HepG2 (cell line): Measurements from ENCODE around the gene RHOT2. TPM values are rescaled to one million over a fixed set of nuclear protein-coding genes. Genes with fewer than 3 reads are reported as not detected.

Source experiments
- ATF7 ChIP-seq, 2 experiments: fragments of 450-650 bp in 1 of 2; sonication (generic) in 1 of 2; formaldehyde crosslinking in 1 of 2; IDR thresholded peaks; 2 replicates each; pipeline versions ENCODE4 v1.4.0 to v1.6.1; 2016 to 2020; ENCODE audit warnings: antibody characterized with exemption in 1 of 2, mild to moderate bottlenecking in 1 of 2, missing genetic modification reagents in 1 of 2
- BRCA1 ChIP-seq: sonication (generic); formaldehyde crosslinking; IDR thresholded peaks from 2 replicates; pipeline ENCODE4 v1.4.0; 2020; ENCODE audit warnings: missing genetic modification reagents
- CHD4 ChIP-seq: fragments of 200-600 bp; sonication (generic); IDR thresholded peaks from 2 replicates; pipeline ENCODE4 v1.7.0; 2017; ENCODE audit warnings: mild to moderate bottlenecking, low read length, borderline replicate concordance
- FOXO4 ChIP-seq: sonication (generic); formaldehyde crosslinking; conservative IDR thresholded peaks from 2 replicates; pipeline ENCODE4 v1.8.1; 2023; ENCODE audit warnings: missing genetic modification reagents
- FUBP1 ChIP-seq: sonication (generic); formaldehyde crosslinking; IDR thresholded peaks from 2 replicates; pipeline ENCODE4 v1.5.1; 2020; ENCODE audit warnings: missing genetic modification reagents, mild to moderate bottlenecking, borderline replicate concordance
- GABPB1 ChIP-seq: IDR thresholded peaks from 2 replicates; pipeline ENCODE4 v1.6.1; 2016; ENCODE audit warnings: mild to moderate bottlenecking, missing genetic modification reagents, moderate library complexity, missing compliant biosample characterization
- PITX1 ChIP-seq: sonication (generic); formaldehyde crosslinking; IDR thresholded peaks from 2 replicates; pipeline ENCODE4 v1.5.1; 2020; ENCODE audit warnings: mild to moderate bottlenecking, missing genetic modification reagents
- RERE ChIP-seq: IDR thresholded peaks from 2 replicates; pipeline ENCODE4 v1.6.1; 2016; ENCODE audit warnings: low read depth, missing genetic modification reagents, missing compliant biosample characterization
- RORA ChIP-seq: sonication (generic); formaldehyde crosslinking; IDR thresholded peaks from 2 replicates; pipeline ENCODE4 v1.5.0; 2020; ENCODE audit warnings: mild to moderate bottlenecking, missing genetic modification reagents, moderate library complexity
- SIN3A ChIP-seq: IDR thresholded peaks from 2 replicates; pipeline ENCODE4 v1.6.1; 2011; ENCODE audit warnings: low read depth, mild to moderate bottlenecking, control low read depth, low read length, borderline replicate concordance
- TP53 ChIP-seq: sonication (generic); formaldehyde crosslinking; conservative IDR thresholded peaks from 2 replicates; pipeline ENCODE4 v1.4.0; 2020; ENCODE audit warnings: missing genetic modification reagents
- YY1 ChIP-seq: IDR thresholded peaks from 2 replicates; pipeline ENCODE4 v1.6.1; 2011; ENCODE audit warnings: low read length, low read depth, moderate library complexity, mild to moderate bottlenecking; ENCODE audit not compliant: insufficient read depth, insufficient replicate concordance
- ZMAT5 ChIP-seq: sonication (generic); formaldehyde crosslinking; IDR thresholded peaks from 2 replicates; pipeline ENCODE4 v1.5.0; 2020; ENCODE audit warnings: mild to moderate bottlenecking, low read depth, missing genetic modification reagents, borderline replicate concordance
- ZNF432 ChIP-seq: sonication (generic); formaldehyde crosslinking; IDR thresholded peaks from 2 replicates; pipeline ENCODE4 v1.5.0; 2020; ENCODE audit warnings: missing genetic modification reagents, mild to moderate bottlenecking, borderline replicate concordance
- ZNF710 ChIP-seq: sonication (generic); formaldehyde crosslinking; IDR thresholded peaks from 2 replicates; pipeline ENCODE4 v1.5.0; 2020; ENCODE audit warnings: mild to moderate bottlenecking, missing genetic modification reagents, borderline replicate concordance
- ZNF792 ChIP-seq: IDR thresholded peaks from 2 replicates; pipeline ENCODE4 v1.6.1; 2016
- polyA plus RNA-seq, 8 experiments: library from polyadenylated mRNA; depleted of rRNA in 3 of 8; stranded (reverse) in 7 of 8; unstranded in 1 of 8; fragments of >200 nt; fragmentation: Illumina TruSeq in 4 of 8; extraction: Trizol in 4 of 8; gene quantifications; 2 replicates each; pipeline versions ENCODE4 v1.2.1 to v1.2.3, GENCODE V29; 2011 to 2016; ENCODE audit warnings: low read depth in 4 of 8, missing spikeins in 1 of 8, mixed read lengths in 1 of 8; ENCODE audit not compliant: insufficient read depth in 1 of 8
- total RNA-seq, 5 experiments: library from RNA; depleted of rRNA; stranded (reverse); fragments of >200 nt; fragmentation: Illumina TruSeq; extraction: Trizol; gene quantifications; 2 replicates each; pipeline ENCODE4 v1.2.3, GENCODE V29; 2016; ENCODE audit warnings: low read depth in 1 of 5

The RHOT2 gene
- total and polyA plus RNA-seq, 2 of the 13 experiments (the other 11 are each of a cell fraction or from before 2014, with no cell fraction given): 63.6 to 76.9 TPM

GRCh38 chr16:641326-642188 is 26.4 kb upstream of the RHOT2 start, which contains the start of gene MCRIP2 (continued):
- TF ChIP-seq RERE (CRISPR knock-in tag) (no peak; the same call in 1 of the 2 replicates), FUBP1 (CRISPR knock-in tag) (no peak), SIN3A (peak; percentile 51; the same call in 1 of the 2 replicates), BRCA1 (peak; percentile 27; the same call in 1 of the 2 replicates), RORA (0 out of 2 replicates have a peak, but pooled peaks have one; percentile 4), ATF7 (IDR thresholded peaks at IDR 0.05) (no peak), ATF7 (CRISPR knock-in tag; IDR thresholded peaks at IDR 0.05) (no peak), ZNF710 (peak; percentile 42; the same call in 1 of the 2 replicates), CHD4 (no peak), ZNF792 (CRISPR knock-in tag) (peak; percentile 46; the same call in 1 of the 2 replicates), FOXO4 (CRISPR knock-in tag) (0 out of 2 replicates have a peak, but pooled peaks have one; percentile 70), ZNF432 (CRISPR knock-in tag) (no peak), ZMAT5 (CRISPR knock-in tag) (no peak), GABPB1 (CRISPR knock-in tag) (peak; percentile 59; the same call in 1 of the 2 replicates), TP53 (no peak), PITX1 (CRISPR knock-in tag) (0 out of 2 replicates have a peak, but pooled peaks have one; percentile 31), YY1 (peak; percentile 90)
